DOHH2 (cell line): ENCODE results near the gene PIP4K2B.
A peak's percentile ranks its signal among the peaks of the same experiment; 100 is the strongest.

ENCODE experiments used
- H3F3A ChIP-seq: fragments of 200-600 bp; sonication (generic), shearing (Covaris generic); 2 replicates; pipeline ENCODE4 v1.6.0; 2016; ENCODE audit warnings: antibody characterized with exemption, mild to moderate bottlenecking; ENCODE audit not compliant: control insufficient read depth, insufficient read depth
- H3K27ac ChIP-seq: fragments of 200-600 bp; sonication (generic); 2 replicates; pipeline ENCODE4 v1.5.1; 2014; ENCODE audit warnings: low read depth, mild to moderate bottlenecking, low read length, moderate library complexity
- H3K27me3 ChIP-seq: fragments of 200-600 bp; sonication (generic); 2 replicates; pipeline ENCODE4 v1.6.1; 2014; ENCODE audit warnings: mild to moderate bottlenecking, low read length, mixed read lengths; ENCODE audit not compliant: control insufficient read depth
- H3K36me3 ChIP-seq: fragments of 200-600 bp; sonication (generic); 2 replicates; pipeline ENCODE4 v1.6.1; 2014; ENCODE audit warnings: mild to moderate bottlenecking, low read length, moderate library complexity, mixed read lengths; ENCODE audit not compliant: control insufficient read depth
- H3K4me1 ChIP-seq: fragments of 200-600 bp; sonication (generic); 2 replicates; pipeline ENCODE4 v1.6.1; 2014; ENCODE audit warnings: mild to moderate bottlenecking, low read length, mixed read lengths; ENCODE audit not compliant: control insufficient read depth
- H3K4me2 ChIP-seq: fragments of 200-600 bp; sonication (generic); 2 replicates; pipeline ENCODE4 v1.6.0; 2014; ENCODE audit warnings: mild to moderate bottlenecking, low read length, moderate library complexity
- H3K4me3 ChIP-seq: fragments of 200-600 bp; sonication (generic); 2 replicates; pipeline ENCODE4 v1.5.1; 2014; ENCODE audit warnings: mild to moderate bottlenecking, low read length, mixed read lengths
- H3K79me2 ChIP-seq: fragments of 200-600 bp; sonication (generic); 2 replicates; pipeline ENCODE4 v1.6.1; 2014; ENCODE audit warnings: mild to moderate bottlenecking, low read length, mixed read lengths; ENCODE audit not compliant: control insufficient read depth
- H3K9me2 ChIP-seq: fragments of 200-600 bp; sonication (generic); replicated peaks from 2 replicates; pipeline ENCODE4 v1.6.1; 2014; ENCODE audit warnings: mild to moderate bottlenecking, low read length, mixed read lengths; ENCODE audit not compliant: control insufficient read depth
- H3K9me3 ChIP-seq: fragments of 200-600 bp; sonication (generic); 2 replicates; pipeline ENCODE4 v1.6.1; 2014; ENCODE audit warnings: antibody characterized with exemption, low read length, mixed read lengths; ENCODE audit not compliant: control insufficient read depth, insufficient read depth
- H4K20me1 ChIP-seq: fragments of 200-600 bp; sonication (generic); 2 replicates; pipeline ENCODE4 v1.6.0; 2014; ENCODE audit warnings: low read depth, mild to moderate bottlenecking, antibody characterized with exemption, low read length, moderate library complexity; ENCODE audit not compliant: control insufficient read depth, insufficient read depth
- EZH2phosphoT487 ChIP-seq: fragments of 200-600 bp; sonication (generic); IDR thresholded peaks from 2 replicates; pipeline ENCODE4 v1.6.1; 2017; ENCODE audit warnings: borderline replicate concordance, mild to moderate bottlenecking, antibody characterized with exemption, low read length, moderate library complexity, mixed read lengths
- TF ChIP-seq, protein P1 (sequence below): fragments of 200-600 bp; sonication (generic); IDR thresholded peaks from one replicate; pipeline ENCODE4 v1.5.1; 2014; ENCODE audit warnings: antibody characterized with exemption, mild to moderate bottlenecking, low read depth, low read length; ENCODE audit not compliant: poor library complexity, severe bottlenecking

Gene PIP4K2B

DNA sequence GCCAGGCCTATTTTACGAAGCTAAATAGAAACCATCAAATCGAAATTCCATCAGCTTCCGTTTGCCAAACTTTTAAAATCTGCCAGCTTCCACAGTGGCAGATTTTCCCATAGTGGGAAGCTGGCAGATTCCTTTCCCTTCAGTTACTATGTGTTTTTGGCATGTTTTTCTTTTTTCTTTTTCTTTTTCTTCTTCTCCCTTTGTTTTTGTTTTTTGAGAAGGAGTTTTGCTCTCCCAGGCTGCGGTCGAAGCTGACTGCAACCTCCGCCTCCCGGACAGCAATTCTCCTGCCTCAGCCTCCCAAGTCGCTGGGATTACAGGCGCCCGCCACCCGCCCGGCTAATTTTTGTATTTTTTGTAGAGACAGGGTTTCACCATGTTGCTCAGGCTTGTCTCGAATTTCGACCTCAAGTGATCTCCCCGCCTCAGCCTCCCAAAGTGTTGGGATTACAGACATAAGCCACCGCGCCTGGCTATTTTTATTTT, 26.4 kb upstream of the PIP4K2B start:
- H3K9me3 ChIP-seq: no peaks in the 10 kb centered on the region
- H3K27ac ChIP-seq: peak overlapping the region; percentile 69

DNA sequence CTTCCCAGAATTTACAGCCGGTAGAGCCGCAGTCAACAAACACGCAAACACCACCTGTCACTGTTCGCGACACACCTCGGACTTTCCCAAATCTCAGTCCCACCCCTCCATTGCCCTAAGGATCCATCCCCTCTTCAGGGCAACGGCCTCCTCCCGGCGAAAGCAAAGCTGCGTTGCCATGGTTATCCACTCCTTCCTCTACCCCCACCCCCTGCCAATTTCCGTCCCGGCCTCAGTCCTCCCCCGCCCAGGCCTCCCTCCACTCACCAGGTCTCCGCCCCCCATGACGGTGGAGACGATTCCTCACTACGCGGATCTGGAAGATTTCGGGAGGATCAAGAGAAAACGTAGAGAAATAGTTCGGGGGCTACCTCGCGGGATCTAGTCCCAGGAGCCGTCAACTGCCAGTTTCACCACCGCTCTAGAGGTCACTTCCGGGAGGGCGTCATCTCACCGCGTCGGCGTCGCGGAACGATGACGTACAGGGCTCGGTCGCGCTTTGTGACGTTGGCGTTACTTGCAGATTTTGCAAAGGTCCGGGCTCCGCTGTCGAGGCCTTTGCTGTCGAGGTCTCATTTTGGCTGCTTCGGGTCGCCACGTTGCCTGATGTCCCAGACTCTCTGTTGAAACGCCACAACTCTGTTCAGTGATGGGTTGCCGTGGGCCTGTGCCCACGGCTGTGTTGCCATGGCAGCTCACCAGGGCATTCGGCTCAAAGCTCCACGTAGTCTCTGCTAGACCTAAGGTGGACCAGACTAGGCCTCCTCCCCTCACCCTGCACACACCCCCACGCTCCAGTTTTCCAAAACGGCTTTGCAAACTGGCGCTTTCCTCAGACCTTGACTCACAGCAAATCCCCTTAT, 25.8 kb upstream of the PIP4K2B start, which contains the start of gene CWC25:
TSS of gene CWC25 (minus strand) at position 423 of the 863 bp plus-strand sequence. CDS start at position 285, 138 bp downstream.
- Histone ChIP-seq H3K79me2 (peaks cover 48% of the 10 kb centered on the region), H3K36me3 (peaks cover 12% of the 10 kb centered on the region), H3F3A (no peaks in the 10 kb centered on the region; the same call in 1 of the 2 replicates), H3K27ac (peak within 1 kb of the TSS; percentile 69), H4K20me1 (no peaks in the 10 kb centered on the region; the same call in 1 of the 2 replicates), H3K27me3 (no peaks in the 10 kb centered on the region), H3K9me2 (no peaks in the 10 kb centered on the region), H3K9me3 (no peaks in the 10 kb centered on the region), H3K4me2 (peak within 1 kb of the TSS; percentile 68), H3K4me1 (peaks cover 18% of the 10 kb centered on the region), H3K4me3 (peak within 1 kb of the TSS; percentile 87)
- TF ChIP-seq EZH2phosphoT487: no peak
- TF ChIP-seq, protein P1, sequence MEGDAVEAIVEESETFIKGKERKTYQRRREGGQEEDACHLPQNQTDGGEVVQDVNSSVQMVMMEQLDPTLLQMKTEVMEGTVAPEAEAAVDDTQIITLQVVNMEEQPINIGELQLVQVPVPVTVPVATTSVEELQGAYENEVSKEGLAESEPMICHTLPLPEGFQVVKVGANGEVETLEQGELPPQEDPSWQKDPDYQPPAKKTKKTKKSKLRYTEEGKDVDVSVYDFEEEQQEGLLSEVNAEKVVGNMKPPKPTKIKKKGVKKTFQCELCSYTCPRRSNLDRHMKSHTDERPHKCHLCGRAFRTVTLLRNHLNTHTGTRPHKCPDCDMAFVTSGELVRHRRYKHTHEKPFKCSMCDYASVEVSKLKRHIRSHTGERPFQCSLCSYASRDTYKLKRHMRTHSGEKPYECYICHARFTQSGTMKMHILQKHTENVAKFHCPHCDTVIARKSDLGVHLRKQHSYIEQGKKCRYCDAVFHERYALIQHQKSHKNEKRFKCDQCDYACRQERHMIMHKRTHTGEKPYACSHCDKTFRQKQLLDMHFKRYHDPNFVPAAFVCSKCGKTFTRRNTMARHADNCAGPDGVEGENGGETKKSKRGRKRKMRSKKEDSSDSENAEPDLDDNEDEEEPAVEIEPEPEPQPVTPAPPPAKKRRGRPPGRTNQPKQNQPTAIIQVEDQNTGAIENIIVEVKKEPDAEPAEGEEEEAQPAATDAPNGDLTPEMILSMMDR: no peak

More for the DNA sequence above, 26.4 kb upstream of the PIP4K2B start:
- peaks cover 41% of the 10 kb centered on the region for H3K79me2 ChIP-seq
- no peaks in the 10 kb centered on the region; the same call in 1 of the 2 replicates for H3F3A ChIP-seq
- H3K27me3 ChIP-seq: no peaks in the 10 kb centered on the region
- H4K20me1 ChIP-seq: no peaks in the 10 kb centered on the region; the same call in 1 of the 2 replicates
- H3K4me1 ChIP-seq: peaks cover 18% of the 10 kb centered on the region
- TF ChIP-seq, protein P1: no peak
- no peak for TF ChIP-seq EZH2phosphoT487
- H3K36me3 ChIP-seq: peaks cover 5% of the 10 kb centered on the region
- H3K4me3 ChIP-seq: peak overlapping the region; percentile 87
- no peaks in the 10 kb centered on the region for H3K9me2 ChIP-seq
- peak overlapping the region; percentile 68 for H3K4me2 ChIP-seq

DNA sequence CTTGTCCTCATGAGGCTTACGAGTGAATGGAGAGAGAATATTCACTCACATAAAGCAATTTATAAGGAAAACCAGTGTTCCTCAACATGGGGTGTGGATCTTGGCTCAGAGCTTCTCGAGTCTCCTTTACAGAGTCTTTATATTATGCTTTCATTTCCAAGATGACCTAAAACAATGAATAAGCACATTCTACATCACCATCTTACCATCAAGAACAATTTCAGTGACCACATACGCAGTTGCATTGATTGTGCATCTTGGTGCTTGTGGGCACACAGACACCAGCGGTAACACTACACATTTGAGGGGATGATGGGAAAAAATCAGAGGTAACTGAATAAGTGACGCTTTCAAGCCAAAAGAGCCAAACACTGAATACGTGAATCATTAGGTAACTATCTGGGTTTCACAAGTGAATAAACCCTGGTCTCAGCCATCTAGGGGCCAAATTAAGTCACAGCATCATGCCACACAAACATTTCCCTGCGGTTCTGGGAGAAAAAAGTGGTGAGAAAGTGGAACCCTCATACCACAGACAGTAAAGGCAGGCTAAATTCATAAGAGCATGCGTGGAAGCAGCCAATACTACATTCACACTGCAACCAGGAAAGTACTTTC, 16.3 kb upstream of the PIP4K2B start:
- H4K20me1 ChIP-seq: no peaks in the 10 kb centered on the region
- no peaks in the 10 kb centered on the region for H3K27me3 ChIP-seq
- H3K9me3 ChIP-seq: no peaks in the 10 kb centered on the region
- no peak overlapping the region for H3K27ac ChIP-seq
- H3K36me3 ChIP-seq: peaks cover 48% of the 10 kb centered on the region
- H3K4me2 ChIP-seq: no peak overlapping the region
- peaks cover 25% of the 10 kb centered on the region for H3K79me2 ChIP-seq
- no peak overlapping the region for H3K4me3 ChIP-seq
- H3K9me2 ChIP-seq: no peaks in the 10 kb centered on the region
- TF ChIP-seq, protein P1: peak; percentile 40
- no peak for TF ChIP-seq EZH2phosphoT487
- no peaks in the 10 kb centered on the region for H3F3A ChIP-seq
- H3K4me1 ChIP-seq: no peaks in the 10 kb centered on the region
